MM.1S (cell line): ENCODE measurements around the gene SDR42E2.

Experiments used
- CTCF ChIP-seq: fragments of 300-600 bp; sonication (generic); IDR thresholded peaks from 2 replicates; pipeline ENCODE4 v1.5.1; 2016; ENCODE audit warnings: antibody characterized with exemption, low read length, mixed read lengths
- EZH2 ChIP-seq: fragments of 300-600 bp; sonication (generic); optimal IDR thresholded peaks from 2 replicates; pipeline ENCODE3; 2017; ENCODE audit warnings: low read depth, mild to moderate bottlenecking, antibody characterized with exemption, low read length, mixed read lengths

GRCh38 chr16:22165508-22166285 is 3.4 kb downstream of the SDR42E2 start:
- TF ChIP-seq CTCF (no peak), EZH2 (no peak)
